Neural progenitor cell (in vitro differentiated cells): ENCODE data around the gene SLC6A18. TPM values are rescaled to one million over a fixed set of nuclear protein-coding genes. Genes with fewer than 3 reads are reported as not detected.
A peak's percentile ranks its signal among the peaks of the same experiment; 100 is the strongest.

ENCODE experiments used
- DNase-seq: peaks from one replicate; pipeline ENCODE4 v3.0.0-alpha.2; 2016; ENCODE audit warnings: low spot score
- H2AFZ ChIP-seq: fragments of 200-600 bp; sonication (generic); replicated peaks from 2 replicates; pipeline ENCODE4 v1.6.1; 2016; ENCODE audit warnings: antibody characterized with exemption
- H3F3A ChIP-seq: fragments of 200-600 bp; sonication (generic); 2 replicates; pipeline ENCODE4 v1.6.1; 2016; ENCODE audit warnings: antibody characterized with exemption, low read depth
- H3K27ac ChIP-seq: fragments of 200-600 bp; sonication (generic); 2 replicates; pipeline ENCODE4 v1.5.1; 2016; ENCODE audit warnings: mild to moderate bottlenecking
- H3K27me3 ChIP-seq: fragments of 200-600 bp; sonication (generic); 2 replicates; pipeline ENCODE4 v1.6.1; 2016; ENCODE audit warnings: mild to moderate bottlenecking, moderate library complexity
- H3K36me3 ChIP-seq: fragments of 200-600 bp; sonication (generic); 2 replicates; pipeline ENCODE4 v1.5.1; 2016
- H3K4me1 ChIP-seq: fragments of 200-600 bp; sonication (generic); 2 replicates; pipeline ENCODE4 v1.6.1; 2016; ENCODE audit warnings: mixed run types
- H3K4me2 ChIP-seq: fragments of 200-600 bp; sonication (generic); 2 replicates; pipeline ENCODE4 v1.6.1; 2016
- H3K4me3 ChIP-seq: fragments of 200-600 bp; sonication (generic); 2 replicates; pipeline ENCODE4 v1.5.1; 2016
- H3K79me2 ChIP-seq: fragments of 200-600 bp; sonication (generic); 2 replicates; pipeline ENCODE4 v1.6.1; 2016; ENCODE audit warnings: low read depth
- H3K9ac ChIP-seq: fragments of 200-600 bp; sonication (generic); 2 replicates; pipeline ENCODE4 v1.6.1; 2016
- H3K9me3 ChIP-seq: fragments of 200-600 bp; sonication (generic); 2 replicates; pipeline ENCODE4 v1.5.1; 2016; ENCODE audit warnings: low read depth
- H4K20me1 ChIP-seq: fragments of 200-600 bp; sonication (generic); 2 replicates; pipeline ENCODE4 v1.6.1; 2016; ENCODE audit warnings: low read depth
- H3K27ac Mint-ChIP-seq: 3 replicates; pipeline ENCODE4 v1.8.0; 2021; ENCODE audit warnings: mixed read lengths
- H3K27me3 Mint-ChIP-seq: 2 replicates; pipeline ENCODE4 v1.8.0; 2022; ENCODE audit warnings: low read depth, mild to moderate bottlenecking, inconsistent platforms, moderate library complexity, mixed read lengths; ENCODE audit not compliant: insufficient read depth
- H3K36me3 Mint-ChIP-seq: 3 replicates; pipeline ENCODE4 v1.8.0; 2021; ENCODE audit warnings: mixed read lengths
- H3K4me1 Mint-ChIP-seq: 3 replicates; pipeline ENCODE4 v1.8.0; 2021; ENCODE audit warnings: mixed read lengths
- H3K4me3 Mint-ChIP-seq: 3 replicates; pipeline ENCODE4 v1.8.0; 2021; ENCODE audit warnings: mild to moderate bottlenecking, moderate library complexity, mixed read lengths
- H3K9me3 Mint-ChIP-seq: 3 replicates; pipeline ENCODE4 v1.8.0; 2020; ENCODE audit warnings: mixed read lengths
- CTCF ChIP-seq: fragments of 200-600 bp; sonication (generic); IDR thresholded peaks from 2 replicates; pipeline ENCODE4 v1.5.1; 2017; ENCODE audit warnings: antibody characterized with exemption, mild to moderate bottlenecking
- EZH2 ChIP-seq: fragments of 200-600 bp; sonication (generic); IDR thresholded peaks from 2 replicates; pipeline ENCODE4 v1.6.1; 2017; ENCODE audit warnings: antibody characterized with exemption, mild to moderate bottlenecking, moderate library complexity
- EZH2phosphoT487 ChIP-seq: fragments of 200-600 bp; sonication (generic); IDR thresholded peaks from 2 replicates; pipeline ENCODE4 v1.6.1; 2017; ENCODE audit warnings: antibody characterized with exemption
- total RNA-seq: library from RNA; depleted of rRNA; stranded (reverse); fragments of >200 nt; gene quantifications from 2 replicates; pipeline ENCODE4 v1.2.3, GENCODE V29; 2015; ENCODE audit warnings: low replicate concordance

SLC6A18 gene
- total RNA-seq, 1 donor from 2014 or later: not detected

GRCh38 chr5:1212881-1213280, 12.3 kb upstream of the SLC6A18 start:
- H3K27me3 ChIP-seq: no peaks in the 10 kb centered on the region
- Mint-ChIP-seq H3K9me3 (no peaks in the 10 kb centered on the region), H3K36me3 (no peaks in the 10 kb centered on the region), H3K27ac (no peak overlapping the region), H3K27me3 (peaks cover 6% of the 10 kb centered on the region), H3K4me1 (no peaks in the 10 kb centered on the region), H3K4me3 (no peak overlapping the region)
- H3K9ac ChIP-seq: no peak overlapping the region
- H3K36me3 ChIP-seq: no peaks in the 10 kb centered on the region
- H3F3A ChIP-seq: no peaks in the 10 kb centered on the region
- H3K79me2 ChIP-seq: no peaks in the 10 kb centered on the region
- H3K9me3 ChIP-seq: no peaks in the 10 kb centered on the region
- H3K4me3 ChIP-seq: no peak overlapping the region
- no peak overlapping the region for H3K27ac ChIP-seq
- H2AFZ ChIP-seq: no peak overlapping the region
- DNase-seq: no peak
- no peak for TF ChIP-seq EZH2phosphoT487
- TF ChIP-seq CTCF: no peak
- no peak for TF ChIP-seq EZH2
- H3K4me2 ChIP-seq: no peak overlapping the region
- H4K20me1 ChIP-seq: no peaks in the 10 kb centered on the region
- no peaks in the 10 kb centered on the region for H3K4me1 ChIP-seq

- Mint-ChIP-seq H3K4me3 (no peak overlapping the region), H3K27ac (no peak overlapping the region), H3K27me3 (peaks cover 8% of the 10 kb centered on the region), H3K36me3 (no peaks in the 10 kb centered on the region), H3K4me1 (peaks cover 2% of the 10 kb centered on the region), H3K9me3 (no peaks in the 10 kb centered on the region)
- Histone ChIP-seq H3F3A (no peaks in the 10 kb centered on the region), H3K27me3 (no peaks in the 10 kb centered on the region), H3K9ac (no peak overlapping the region), H4K20me1 (no peaks in the 10 kb centered on the region), H3K36me3 (no peaks in the 10 kb centered on the region), H3K4me1 (no peaks in the 10 kb centered on the region), H2AFZ (no peak overlapping the region), H3K9me3 (no peaks in the 10 kb centered on the region), H3K4me3 (no peak overlapping the region), H3K4me2 (no peak overlapping the region), H3K79me2 (no peaks in the 10 kb centered on the region), H3K27ac (no peak overlapping the region)
- no peak for TF ChIP-seq CTCF
- TF ChIP-seq EZH2phosphoT487: no peak
- TF ChIP-seq EZH2: no peak
- DNase-seq: no peak
These were observed 11.5 kb upstream of the SLC6A18 start for GRCh38 chr5:1213508-1214162.

GRCh38 chr5:1214163-1214935, 10.8 kb upstream of the SLC6A18 start:
- Histone ChIP-seq H3K9me3 (no peaks in the 10 kb centered on the region), H2AFZ (no peak overlapping the region), H3K4me3 (no peak overlapping the region), H3K4me1 (no peaks in the 10 kb centered on the region), H3K36me3 (no peaks in the 10 kb centered on the region), H3K4me2 (no peak overlapping the region), H3K27ac (no peak overlapping the region), H3K9ac (no peak overlapping the region), H3K27me3 (no peaks in the 10 kb centered on the region), H4K20me1 (no peaks in the 10 kb centered on the region), H3K79me2 (no peaks in the 10 kb centered on the region), H3F3A (no peaks in the 10 kb centered on the region)
- no peaks in the 10 kb centered on the region for H3K36me3 Mint-ChIP-seq
- no peak for TF ChIP-seq EZH2
- TF ChIP-seq CTCF: no peak
- no peak for TF ChIP-seq EZH2phosphoT487
- DNase-seq: no peak
- H3K4me1 Mint-ChIP-seq: peaks cover 2% of the 10 kb centered on the region
- no peak overlapping the region for H3K27ac Mint-ChIP-seq
- no peaks in the 10 kb centered on the region for H3K9me3 Mint-ChIP-seq
- H3K4me3 Mint-ChIP-seq: peak overlapping the region; percentile 35
- H3K27me3 Mint-ChIP-seq: peaks cover 9% of the 10 kb centered on the region
